SU-DHL-6 (cell line): ENCODE measurements around the gene SULF2.

Experiments
- EZH2phosphoT487 ChIP-seq: fragments of 200-600 bp; sonication (generic), shearing (Covaris generic); conservative IDR thresholded peaks from 2 replicates; pipeline ENCODE4 v1.6.1; 2018; ENCODE audit warnings: mild to moderate bottlenecking, antibody characterized with exemption, low read length, moderate library complexity, mixed read lengths
- TF ChIP-seq, protein P1 (sequence below): fragments of 200-600 bp; sonication (generic); IDR thresholded peaks from one replicate; pipeline ENCODE4 v1.5.1; 2017; ENCODE audit warnings: antibody characterized with exemption, mild to moderate bottlenecking, low read length, moderate library complexity; ENCODE audit not compliant: insufficient read depth, poor library complexity, severe bottlenecking

DNA sequence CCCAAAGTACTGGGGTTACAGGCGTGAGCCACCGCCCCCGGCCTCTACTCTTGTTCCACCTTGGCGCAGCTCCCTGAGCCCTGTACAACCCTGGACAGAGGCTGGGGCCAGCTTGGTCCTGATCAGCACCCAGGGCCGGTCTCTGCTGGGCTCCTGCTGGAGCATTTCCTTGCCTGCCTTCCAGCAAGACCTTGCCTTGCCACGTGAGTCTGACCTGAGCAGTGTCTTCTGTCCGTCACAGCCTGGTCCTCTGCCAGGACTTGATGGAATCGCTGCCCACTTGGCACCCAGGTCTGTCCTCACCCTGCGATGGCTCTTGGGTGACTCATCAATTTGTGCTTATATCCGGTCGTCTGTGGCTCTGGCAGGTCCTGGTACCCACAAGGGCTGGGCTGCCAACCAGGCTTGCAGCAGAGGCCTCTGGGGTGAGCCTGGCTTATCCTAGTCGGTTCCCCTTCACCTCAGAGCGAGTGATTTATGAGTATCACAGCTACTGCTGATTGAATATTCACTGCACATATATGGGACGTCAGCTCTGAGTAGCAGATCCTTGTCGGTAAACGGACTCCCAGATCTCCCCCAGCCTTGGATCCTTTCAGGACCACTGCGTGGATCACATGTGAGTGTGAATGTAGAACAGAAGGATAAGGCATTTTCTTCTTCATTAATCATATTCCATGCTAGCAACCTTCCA lies 10.1 kb upstream of the SULF2 start:
- TF ChIP-seq, protein P1, sequence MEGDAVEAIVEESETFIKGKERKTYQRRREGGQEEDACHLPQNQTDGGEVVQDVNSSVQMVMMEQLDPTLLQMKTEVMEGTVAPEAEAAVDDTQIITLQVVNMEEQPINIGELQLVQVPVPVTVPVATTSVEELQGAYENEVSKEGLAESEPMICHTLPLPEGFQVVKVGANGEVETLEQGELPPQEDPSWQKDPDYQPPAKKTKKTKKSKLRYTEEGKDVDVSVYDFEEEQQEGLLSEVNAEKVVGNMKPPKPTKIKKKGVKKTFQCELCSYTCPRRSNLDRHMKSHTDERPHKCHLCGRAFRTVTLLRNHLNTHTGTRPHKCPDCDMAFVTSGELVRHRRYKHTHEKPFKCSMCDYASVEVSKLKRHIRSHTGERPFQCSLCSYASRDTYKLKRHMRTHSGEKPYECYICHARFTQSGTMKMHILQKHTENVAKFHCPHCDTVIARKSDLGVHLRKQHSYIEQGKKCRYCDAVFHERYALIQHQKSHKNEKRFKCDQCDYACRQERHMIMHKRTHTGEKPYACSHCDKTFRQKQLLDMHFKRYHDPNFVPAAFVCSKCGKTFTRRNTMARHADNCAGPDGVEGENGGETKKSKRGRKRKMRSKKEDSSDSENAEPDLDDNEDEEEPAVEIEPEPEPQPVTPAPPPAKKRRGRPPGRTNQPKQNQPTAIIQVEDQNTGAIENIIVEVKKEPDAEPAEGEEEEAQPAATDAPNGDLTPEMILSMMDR: no peak
- no peak for TF ChIP-seq EZH2phosphoT487
